H1 (cell line): ENCODE results near the gene PGBD5. TPM values are rescaled to one million over a fixed set of nuclear protein-coding genes. Genes with fewer than 3 reads are reported as not detected.

Experiments
- BRCA1 ChIP-seq: IDR thresholded peaks from 2 replicates; pipeline ENCODE4 v1.6.1; 2012; ENCODE audit warnings: low read depth, low read length, improper control_type of control experiment
- E2F6 ChIP-seq: IDR thresholded peaks from 2 replicates; pipeline ENCODE4 v1.6.1; 2012; ENCODE audit warnings: inconsistent platforms
- HDAC6 ChIP-seq: IDR thresholded peaks from one replicate; pipeline ENCODE4 v1.7.1; 2012; ENCODE audit warnings: low read depth, mild to moderate bottlenecking, inconsistent platforms, low read length, moderate library complexity
- polyA plus RNA-seq, 7 experiments: library from polyadenylated mRNA; depleted of rRNA in 3 of 7; stranded (reverse) in 5 of 7; unstranded in 2 of 7; fragments of >200 nt in 5 of 7; fragments of 200-250 nt in 2 of 7; gene quantifications; 1 replicate in 5 of 7; 2 replicates in 1 of 7; 4 replicates in 1 of 7; pipeline versions ENCODE4 v1.2.1 to v1.2.3, GENCODE V29; 2011 to 2013; ENCODE audit warnings: missing spikeins in 2 of 7, mixed read lengths in 2 of 7
- total RNA-seq: library from RNA; stranded (reverse); fragmentation: NEBNext Ultra II Directional; extraction: Animal tissue kit (Norgen Biotek cat#: 25700); gene quantifications from 2 replicates; pipeline ENCODE4 v1.2.1, GENCODE V29; 2021

The PGBD5 gene
- total and polyA plus RNA-seq, 2 of the 8 experiments (the other 6 are each of a cell fraction or from before 2014, with no cell fraction given) = 16.3 to 18.4 TPM

GRCh38 chr1:230333590-230334446 lies 92.3 kb downstream of the PGBD5 start (continued):
- TF ChIP-seq E2F6 (no peak), BRCA1 (no peak), HDAC6 (no peak)
